ENCODE results near the gene TRPM4.

Gene TRPM4

GRCh38 chr19:49241769-49242168 is 84.2 kb downstream of the TRPM4 start:
- no peak for DNase-seq

DNA sequence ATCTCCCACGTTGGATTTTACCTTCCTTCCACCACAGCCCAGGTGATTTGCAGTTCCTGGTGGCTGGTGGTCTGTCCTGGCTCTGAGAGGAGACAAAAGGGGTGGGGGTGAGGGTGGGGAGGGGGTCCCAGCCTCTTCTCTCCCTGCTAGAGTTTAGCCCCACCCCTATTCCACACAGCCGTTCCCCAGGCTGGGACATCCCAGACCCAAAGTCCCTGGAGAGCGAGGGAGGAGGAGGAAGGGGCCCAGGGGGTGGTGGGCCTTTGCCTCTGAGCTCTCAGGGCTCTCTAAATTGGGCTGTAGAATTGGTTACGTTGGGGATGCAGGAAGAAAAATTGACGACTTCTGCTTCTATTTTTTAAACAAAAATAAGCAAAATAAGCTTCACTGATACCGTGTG is 85.5 kb downstream of the TRPM4 start:
- no peak for DNase-seq

DNA sequence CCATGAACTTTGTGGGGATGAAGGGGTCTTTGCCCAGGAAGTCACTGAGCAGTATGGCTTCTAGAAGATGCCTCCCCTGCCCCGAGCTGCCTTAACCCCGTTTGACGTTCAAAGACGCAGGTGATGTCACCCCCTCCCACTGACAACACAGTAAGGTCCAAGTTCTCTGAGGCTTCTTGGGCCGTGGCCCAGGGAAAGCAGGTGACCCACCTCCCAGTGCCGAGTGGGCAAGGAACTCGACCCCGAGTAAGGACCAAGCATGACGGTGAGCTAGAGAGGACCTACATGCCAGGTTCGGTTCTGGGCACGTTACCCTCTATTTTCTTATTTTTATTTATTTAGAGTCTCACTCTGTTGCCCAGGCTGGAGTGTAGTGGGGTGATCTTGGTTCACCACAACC is 86.1 kb downstream of the TRPM4 start:
- no peak for DNase-seq

- DNase-seq, result no peak
Measured at GRCh38 chr19:49244256-49244655, 86.7 kb downstream of the TRPM4 start.

DNA sequence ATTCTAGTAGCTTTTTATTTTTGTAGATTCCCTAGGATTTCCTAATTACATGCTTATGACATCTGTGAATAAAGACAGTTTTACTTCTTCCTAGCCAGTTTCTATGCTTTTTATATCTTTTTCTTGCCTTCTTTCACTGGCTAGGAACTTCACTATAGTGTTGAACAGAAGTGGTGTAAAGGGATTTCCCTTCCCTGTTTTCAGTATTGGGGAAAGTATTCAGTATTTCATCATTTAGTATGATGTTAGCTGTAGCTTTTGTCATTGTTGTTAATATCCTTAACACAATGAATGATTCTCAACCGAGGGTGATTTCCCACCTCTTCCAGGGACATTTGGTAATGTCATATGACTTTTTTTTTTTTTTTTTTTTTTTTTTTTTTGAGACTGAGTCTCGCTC is 90.1 kb downstream of the TRPM4 start:
- DNase-seq, result no peak

DNA sequence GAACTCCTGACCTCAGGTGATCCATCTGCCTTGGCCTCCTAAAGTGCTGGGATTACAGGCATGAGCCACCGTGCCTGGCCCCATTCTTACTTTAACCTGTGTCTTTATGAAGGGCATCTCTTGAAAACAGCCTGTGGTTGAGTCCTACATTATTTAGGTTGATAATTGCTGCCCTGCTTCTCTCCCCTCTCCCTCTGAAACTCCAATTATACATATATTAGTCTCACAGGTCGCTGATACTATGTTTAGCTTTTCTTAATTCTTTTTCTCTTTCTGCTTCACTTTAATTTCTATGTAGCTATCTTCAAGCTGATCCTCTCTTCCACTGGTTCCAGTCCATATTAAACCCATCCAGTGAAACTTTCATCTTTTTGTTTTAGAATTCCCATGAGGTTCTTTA is 92.3 kb downstream of the TRPM4 start:
- no peak for DNase-seq

GRCh38 chr19:49255674-49256073 is 98.1 kb downstream of the TRPM4 start:
- DNase-seq, result no peak

- DNase-seq, result no peak
Measured at GRCh38 chr19:49256691-49257090, 99.1 kb downstream of the TRPM4 start.
